Fibroblast of upper back skin (primary cell): Measurements from ENCODE around the gene CD93.
A peak's percentile ranks its signal among the peaks of the same experiment; 100 is the strongest.

ENCODE experiments used
- DNase-seq: peaks from one replicate; pipeline ENCODE4 v3.0.0-alpha.2; 2013

The CD93 gene

GRCh38 chr20:23099791-23100719 lies 13.9 kb upstream of the CD93 start:
- DNase-seq, result no peak

DNA sequence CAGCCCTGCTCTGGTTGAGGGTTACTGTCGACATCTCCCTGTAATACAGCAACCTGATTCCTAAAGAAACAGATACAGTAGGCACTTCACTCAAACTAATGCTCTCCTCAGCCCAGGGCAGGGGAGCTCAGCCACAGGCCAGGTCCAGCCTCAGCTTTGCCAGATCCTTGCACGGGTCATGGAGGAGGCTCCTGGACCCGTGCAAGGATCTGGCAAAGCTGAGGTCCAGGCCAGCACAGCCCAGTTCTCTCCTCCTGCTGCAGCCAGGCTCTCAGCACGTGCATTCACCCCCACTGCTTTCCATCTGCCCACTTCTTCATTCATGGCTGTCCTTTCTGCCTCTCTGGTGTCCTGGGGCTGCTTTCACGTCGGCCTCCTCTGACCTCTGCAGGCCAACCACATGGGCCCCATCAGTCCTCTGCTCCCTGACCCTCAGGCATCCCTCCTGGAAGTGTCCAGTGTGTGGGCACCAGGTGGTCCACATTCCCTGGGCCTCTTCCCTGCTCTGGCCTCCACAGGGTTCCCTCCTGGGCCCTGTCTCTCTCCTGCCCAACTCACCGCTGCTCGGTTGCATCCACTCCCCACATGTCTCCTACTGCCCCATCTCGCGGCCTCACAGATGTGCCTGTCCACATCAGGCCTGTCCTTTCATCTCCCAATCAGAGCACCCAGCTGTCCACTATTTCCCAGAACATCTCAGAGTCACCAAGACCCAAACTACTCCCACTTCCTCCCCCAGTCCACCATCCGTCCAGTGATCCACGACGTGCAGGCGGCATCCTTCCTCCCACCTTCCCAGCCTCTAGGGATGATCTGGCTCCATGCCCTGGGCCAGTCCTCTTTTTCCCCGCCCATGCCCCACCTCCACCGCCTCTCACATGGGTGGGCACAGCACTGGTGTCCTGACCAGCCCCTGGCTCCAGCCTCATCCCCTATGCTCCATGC lies 11.8 kb upstream of the CD93 start:
- DNase-seq, result no peak

DNA sequence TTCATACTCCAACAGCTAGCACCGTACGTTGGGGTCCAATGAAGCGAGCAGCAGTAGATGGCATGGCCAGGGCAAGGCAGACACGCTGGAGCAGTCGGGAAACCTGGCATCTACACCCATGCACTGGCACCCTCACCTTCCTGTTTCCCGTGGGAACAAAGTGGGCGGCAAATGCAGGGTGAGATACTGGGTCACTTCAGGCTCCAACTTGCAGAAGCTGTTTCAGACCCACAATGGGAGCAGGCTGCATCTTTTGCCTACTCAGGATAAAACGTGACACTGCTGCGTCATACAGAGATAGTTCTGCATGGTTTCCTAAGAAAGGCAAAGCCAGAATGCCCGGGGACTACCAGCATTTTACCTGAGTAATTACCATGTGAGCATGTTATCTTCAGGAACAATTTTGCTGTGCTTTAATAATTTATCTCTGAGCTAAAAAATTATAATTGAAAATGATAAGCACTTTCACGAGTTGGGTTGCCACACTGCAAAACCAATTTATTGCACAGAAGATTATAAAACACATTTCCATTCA lies 10.9 kb upstream of the CD93 start:
- no peak for DNase-seq

DNA sequence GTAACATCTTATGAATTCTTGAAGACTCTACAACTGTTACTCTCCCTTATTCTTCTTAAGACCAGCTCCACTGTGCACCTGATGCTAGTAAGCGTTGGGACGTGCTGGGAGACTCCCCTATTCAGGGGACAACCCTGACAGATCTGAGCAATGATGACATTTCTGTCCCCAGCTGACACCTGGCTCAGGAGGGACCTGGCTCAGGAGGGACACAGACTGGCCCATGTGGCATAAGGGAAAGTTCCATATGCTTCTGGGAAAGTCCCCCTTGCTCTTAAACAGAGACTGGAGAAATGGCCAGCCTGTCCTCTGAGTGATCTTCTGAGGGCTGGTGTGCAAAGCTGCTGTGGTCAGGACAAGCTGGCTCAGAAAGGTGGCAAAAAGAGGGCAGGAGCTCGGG lies 10.0 kb upstream of the CD93 start:
- DNase-seq, result no peak

- no peak for DNase-seq
These were observed 9.4 kb upstream of the CD93 start for GRCh38 chr20:23095499-23095898.

GRCh38 chr20:23094927-23095326 lies 8.8 kb upstream of the CD93 start:
- DNase-seq, result no peak

- DNase-seq, result no peak
These were observed 8.2 kb upstream of the CD93 start for GRCh38 chr20:23094213-23094896.

DNA sequence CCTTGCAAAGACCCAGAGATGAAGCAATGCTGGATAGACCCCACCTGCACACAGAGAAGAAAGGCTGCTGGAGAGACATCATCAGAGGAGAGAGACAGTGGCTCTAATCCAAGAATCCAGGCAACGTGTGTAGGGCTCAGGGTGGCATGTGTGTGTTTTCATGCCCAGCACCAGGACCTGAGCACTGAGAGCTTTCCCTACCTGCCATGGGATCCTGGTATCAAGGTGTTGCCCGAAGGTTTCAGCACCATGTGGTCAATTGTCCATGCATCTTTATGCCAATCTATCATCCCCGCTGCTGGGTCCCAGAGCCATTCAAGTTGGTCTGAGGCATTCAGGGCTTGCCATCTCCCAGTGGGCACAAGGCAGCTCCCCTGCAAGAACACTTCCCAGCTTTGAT lies 7.5 kb upstream of the CD93 start:
- no peak for DNase-seq

DNA sequence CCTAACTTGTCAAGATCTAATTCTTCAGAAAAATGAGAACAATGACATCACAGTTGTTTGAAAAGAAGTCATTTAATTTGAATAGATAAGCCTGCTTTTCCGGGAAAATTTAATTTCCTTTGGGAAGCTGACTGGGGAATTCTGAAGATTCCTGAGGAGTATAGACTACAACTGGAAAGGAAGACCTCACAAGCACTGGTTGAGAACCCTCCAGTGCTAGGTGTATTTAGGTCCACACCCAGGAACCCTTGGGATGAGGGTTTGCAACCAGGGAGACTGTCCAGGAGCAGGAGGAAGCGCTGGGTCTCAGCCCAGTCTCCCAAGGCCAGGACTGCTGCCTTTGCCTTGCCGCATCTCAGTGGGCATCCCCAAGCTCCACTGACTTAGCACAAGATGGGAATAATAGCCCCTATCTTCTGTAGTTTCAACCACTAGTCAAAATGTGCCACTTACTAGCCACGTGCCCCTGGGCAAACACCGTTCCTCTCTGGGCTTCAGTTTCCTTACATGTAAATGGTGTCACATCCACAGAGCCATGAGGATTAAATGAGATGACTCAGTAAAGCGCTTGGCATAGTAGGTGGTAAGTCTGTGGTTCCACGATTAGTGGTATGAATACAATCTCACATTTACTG lies 6.9 kb upstream of the CD93 start:
- no peak for DNase-seq

DNA sequence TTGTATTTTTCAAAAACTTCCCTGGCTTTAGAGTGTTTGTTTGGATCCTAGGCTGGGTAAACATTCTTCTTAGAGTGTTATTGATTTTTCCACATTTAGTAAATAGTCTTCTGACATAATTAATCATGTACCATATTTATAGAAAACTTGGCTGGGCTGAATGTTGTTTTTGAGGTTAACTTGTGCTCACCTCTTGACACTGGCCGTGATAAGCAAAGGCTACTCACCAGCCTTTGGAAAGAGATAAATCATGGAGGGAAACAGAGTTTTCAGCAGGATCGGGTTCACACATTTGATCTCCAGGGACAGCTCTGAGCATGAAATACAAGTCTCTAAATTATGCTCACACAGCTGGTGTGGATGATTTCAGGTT lies 6.2 kb upstream of the CD93 start:
- DNase-seq, result peak; percentile 3

GRCh38 chr20:23091721-23092383 lies 5.7 kb upstream of the CD93 start:
- no peak for DNase-seq

GRCh38 chr20:23090878-23091277 lies 4.8 kb upstream of the CD93 start:
- DNase-seq, result no peak

GRCh38 chr20:23090147-23090546 lies 4.0 kb upstream of the CD93 start:
- DNase-seq, result no peak

DNA sequence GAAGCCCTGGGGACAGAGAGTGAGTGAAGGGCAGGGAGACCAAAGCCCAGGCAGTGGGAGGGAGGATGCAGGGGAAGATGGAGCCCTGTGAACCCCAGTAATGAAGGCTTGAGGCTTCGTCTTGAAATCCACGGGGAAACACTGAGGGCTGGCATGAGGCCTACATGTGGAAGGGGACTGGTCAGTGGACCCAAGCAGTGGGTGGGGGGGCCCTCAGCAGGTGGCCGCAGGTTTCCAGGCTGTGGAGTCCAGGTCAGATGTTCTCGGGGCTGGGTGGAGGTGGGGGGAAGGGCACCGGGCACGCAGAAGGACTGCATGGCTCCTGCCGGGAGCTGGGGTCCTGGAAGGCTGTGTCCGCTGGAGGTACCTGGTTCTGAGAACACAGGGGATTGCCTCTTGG lies 2.7 kb upstream of the CD93 start:
- DNase-seq, result no peak

DNA sequence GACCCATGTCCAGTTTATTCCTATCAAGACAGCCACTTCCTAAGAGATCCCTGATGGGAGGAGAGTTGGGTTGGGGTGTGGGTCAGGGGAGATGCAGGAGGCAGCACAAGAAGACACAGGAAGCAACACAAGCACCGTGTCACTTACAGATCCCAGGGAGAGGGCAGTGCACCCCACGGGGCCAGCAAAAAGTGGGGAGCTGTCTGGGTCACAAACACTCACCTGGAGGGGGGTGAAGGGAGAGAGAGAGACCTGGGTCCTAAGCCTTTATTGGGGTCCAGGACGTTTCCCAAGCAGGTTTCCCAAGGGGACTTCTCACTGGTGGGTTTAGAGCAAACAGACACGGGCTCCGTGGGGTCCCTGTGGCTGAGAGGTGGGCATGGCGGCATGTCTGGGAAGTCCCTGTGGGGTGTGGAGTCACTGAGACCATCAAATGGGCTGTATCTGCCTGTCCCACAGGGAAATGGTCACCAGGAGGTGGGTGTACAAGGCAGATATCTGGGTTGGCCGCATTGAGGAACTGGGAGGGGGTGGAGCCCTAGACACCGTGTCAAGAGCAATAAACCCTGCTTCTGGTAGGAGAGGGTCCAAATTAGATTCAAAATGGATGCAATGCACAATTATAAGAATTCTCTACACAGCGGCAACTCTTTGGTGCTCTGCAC lies 1.6 kb upstream of the CD93 start:
- DNase-seq, result no peak

DNA sequence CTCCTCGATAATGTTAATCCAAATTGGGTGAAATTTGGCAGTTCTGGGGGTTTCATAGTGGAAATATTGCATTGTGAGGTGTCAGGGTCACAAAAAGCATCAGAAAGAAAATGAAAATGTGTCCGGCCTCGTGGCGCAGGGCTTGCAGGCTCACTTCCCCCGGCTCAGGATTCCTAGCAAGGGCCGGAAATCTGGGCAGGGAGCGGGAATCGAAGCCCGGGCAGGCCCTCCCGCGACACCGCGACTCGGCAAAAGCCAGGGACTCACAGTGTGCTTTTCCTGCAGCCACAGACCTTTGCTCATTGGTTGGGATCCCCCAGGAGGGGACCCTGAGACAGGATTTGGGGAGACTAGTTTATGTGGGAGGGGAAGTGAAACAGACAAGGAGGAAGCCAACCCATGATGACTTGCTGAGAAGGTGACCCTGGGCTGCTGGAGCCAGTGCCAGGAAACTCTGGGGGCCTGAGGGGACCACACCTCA lies 847 bp upstream of the CD93 start:
- no peak for DNase-seq

GRCh38 chr20:23085436-23086055 lies 578 bp downstream of the CD93 start:
- DNase-seq, result no peak

- DNase-seq, result no peak
These were observed 1.2 kb downstream of the CD93 start for GRCh38 chr20:23084845-23085365.

DNA sequence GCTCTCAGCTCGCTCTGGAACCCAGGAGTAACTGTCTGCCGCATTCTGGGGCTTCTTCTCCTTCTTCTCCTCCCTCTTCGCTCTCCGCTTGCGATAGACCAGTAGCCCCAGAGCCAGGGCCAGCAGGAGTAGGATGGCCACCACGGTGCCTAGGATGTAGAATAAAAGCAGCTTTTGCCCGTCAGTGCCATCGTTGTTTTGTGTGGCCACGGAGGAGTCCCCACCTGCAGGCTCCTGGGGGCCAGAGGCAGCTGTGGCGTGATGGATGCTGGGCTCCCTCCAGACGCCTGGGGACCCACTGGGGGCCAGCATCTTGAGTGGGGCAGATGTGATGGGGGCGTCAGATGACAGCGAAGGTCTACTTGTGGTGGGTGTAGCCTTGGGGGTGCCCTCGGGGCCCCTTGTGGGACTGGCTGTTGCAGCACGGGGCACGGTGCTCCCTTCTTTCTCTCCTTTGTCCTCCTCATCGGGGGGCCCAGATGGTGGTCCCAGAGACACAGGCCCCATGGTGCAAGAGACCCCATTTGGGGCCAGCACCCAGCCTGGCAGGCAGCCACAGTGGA lies 1.8 kb downstream of the CD93 start:
- DNase-seq, result no peak
